Peyer's patch (tissue), 4 donors: ENCODE results near the gene BRMS1L.

Source experiments
- POLR2A ChIP-seq, 2 donors: fragments of 450-650 bp; IDR thresholded peaks; one replicate each; pipeline ENCODE4 v1.5.1; 2017; ENCODE audit warnings: antibody characterized with exemption in 2 of 2, mild to moderate bottlenecking in 2 of 2, moderate library complexity in 2 of 2
- TF ChIP-seq, protein P1 (sequence below), 6 experiments: fragments of 450-650 bp in 4 of 6; fragments of 200-600 bp in 2 of 6; sonication (generic) in 1 of 6; IDR thresholded peaks; one replicate each; pipeline ENCODE4 v1.5.1; 2017 to 2019; ENCODE audit warnings: antibody characterized with exemption in 6 of 6, mild to moderate bottlenecking in 3 of 6, moderate library complexity in 1 of 6

DNA sequence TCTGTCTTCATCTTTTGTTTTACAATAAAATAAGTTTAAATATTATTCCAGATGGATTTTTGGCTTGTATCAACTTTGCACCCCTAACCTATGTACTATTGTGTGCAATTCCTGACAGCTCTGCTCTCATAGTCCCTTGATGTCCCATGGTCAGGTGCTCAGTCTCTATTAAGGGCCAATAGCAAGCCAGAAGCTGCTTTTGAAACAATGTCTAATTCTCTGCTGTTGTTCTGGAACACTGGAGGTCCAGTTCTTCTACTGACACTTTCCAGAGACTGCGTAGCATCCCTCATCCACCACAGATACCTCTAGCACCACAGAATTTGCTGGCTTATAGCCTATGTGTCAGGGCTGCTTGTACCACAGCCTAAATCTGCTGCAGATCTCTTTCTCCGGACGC, 74.6 kb downstream of the BRMS1L start:
- TF ChIP-seq, protein P1, sequence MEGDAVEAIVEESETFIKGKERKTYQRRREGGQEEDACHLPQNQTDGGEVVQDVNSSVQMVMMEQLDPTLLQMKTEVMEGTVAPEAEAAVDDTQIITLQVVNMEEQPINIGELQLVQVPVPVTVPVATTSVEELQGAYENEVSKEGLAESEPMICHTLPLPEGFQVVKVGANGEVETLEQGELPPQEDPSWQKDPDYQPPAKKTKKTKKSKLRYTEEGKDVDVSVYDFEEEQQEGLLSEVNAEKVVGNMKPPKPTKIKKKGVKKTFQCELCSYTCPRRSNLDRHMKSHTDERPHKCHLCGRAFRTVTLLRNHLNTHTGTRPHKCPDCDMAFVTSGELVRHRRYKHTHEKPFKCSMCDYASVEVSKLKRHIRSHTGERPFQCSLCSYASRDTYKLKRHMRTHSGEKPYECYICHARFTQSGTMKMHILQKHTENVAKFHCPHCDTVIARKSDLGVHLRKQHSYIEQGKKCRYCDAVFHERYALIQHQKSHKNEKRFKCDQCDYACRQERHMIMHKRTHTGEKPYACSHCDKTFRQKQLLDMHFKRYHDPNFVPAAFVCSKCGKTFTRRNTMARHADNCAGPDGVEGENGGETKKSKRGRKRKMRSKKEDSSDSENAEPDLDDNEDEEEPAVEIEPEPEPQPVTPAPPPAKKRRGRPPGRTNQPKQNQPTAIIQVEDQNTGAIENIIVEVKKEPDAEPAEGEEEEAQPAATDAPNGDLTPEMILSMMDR (IDR thresholded peaks at IDR 0.05), result no peak
- TF ChIP-seq POLR2A (IDR thresholded peaks at IDR 0.05), result no peak
